Skin epidermis (tissue), 12 donors: ENCODE results near the gene TLL1.

Source experiments
- H3K27ac ChIP-seq, 21 experiments: fragments of 200-600 bp; sonication (generic) in 11 of 21; one replicate each; pipeline ENCODE4 v1.5.0; 2020; ENCODE audit warnings: mild to moderate bottlenecking in 3 of 21, inconsistent platforms in 2 of 21, moderate library complexity in 2 of 21
- H3K4me3 ChIP-seq, 7 experiments: fragments of 200-600 bp; sonication (generic) in 2 of 7; one replicate each; pipeline ENCODE4 v1.5.0; 2020; ENCODE audit warnings: inconsistent platforms in 2 of 7, mild to moderate bottlenecking in 2 of 7, moderate library complexity in 1 of 7

TLL1 gene

DNA sequence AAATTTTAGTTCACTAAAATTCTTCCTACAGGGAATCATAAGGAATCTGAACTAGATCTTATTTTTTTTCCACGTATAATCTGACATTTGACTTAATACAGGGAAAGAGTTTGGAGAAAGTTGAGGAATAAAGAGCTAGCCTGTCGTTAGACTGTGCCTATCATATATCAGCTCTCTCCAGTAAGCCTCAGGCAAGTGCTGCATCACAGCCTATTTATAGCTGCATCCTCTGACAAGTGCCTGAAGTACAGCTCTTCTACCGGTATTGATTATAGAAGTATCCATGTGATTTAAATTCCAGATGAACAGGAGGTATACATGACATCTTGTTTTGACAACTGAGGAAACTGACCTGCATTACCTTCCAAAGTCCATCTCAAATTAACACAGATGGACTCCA, 248.9 kb downstream of the TLL1 start:
- no peak overlapping the region for H3K4me3 ChIP-seq
- H3K27ac ChIP-seq = no peak overlapping the region

DNA sequence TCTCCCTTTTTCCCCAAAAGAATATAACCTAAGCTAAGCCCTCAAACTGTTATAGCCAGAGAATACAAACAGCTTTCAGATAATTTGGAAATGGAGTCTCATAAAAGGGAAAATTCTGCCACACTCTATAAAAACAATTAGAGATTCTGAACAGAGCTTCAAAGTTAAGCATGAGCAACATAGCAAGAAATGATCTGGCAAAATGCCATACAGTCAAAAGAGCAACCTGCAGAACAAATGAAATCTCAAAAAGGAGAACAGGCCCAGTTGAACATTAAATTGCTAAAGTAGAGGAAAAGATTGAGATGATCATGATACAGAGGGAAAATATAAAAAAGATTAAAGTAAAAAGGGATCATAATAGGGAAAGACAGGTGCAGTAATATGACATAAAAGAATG, 250.5 kb downstream of the TLL1 start:
- no peak overlapping the region for H3K4me3 ChIP-seq
- H3K27ac ChIP-seq = no peak overlapping the region

DNA sequence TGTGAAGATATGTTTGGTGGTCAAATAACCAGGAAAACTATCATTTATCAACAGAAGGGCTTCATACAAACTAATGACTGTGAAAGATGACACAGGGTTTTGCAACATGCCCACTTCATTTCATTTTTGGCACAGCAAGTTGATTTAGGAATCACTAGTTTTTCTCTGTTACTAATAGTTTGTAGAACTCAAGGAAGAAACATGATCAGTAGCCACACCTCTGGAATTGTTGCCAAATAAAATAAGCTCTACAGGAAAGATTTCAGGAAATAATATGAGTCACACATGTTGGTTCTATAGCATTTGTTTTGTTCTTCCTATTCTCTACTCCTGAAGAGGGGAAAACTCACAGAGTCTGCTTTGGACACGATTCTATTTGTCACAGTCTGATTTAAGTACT, 255.4 kb downstream of the TLL1 start:
- Histone ChIP-seq H3K27ac (no peak overlapping the region), H3K4me3 (no peak overlapping the region)

DNA sequence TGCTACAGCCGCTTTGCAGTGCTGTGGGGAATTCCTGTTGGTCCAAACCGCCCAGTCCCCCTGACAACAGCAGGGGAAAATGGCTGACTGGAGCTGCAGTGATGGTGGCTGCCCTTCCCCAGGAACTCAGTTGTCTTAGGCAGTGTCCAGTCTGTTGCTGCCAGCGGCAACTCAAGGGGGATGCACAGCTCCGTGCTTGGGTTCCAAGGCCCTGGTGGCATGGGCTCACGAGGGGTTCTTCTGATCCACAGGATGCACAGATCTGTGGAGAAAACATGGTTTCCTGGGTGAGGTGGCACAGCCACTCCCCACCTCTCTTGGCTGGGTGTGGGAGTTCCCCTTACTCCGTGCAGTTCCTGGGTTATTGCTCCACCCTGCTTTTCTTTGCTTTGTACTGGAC, 261.2 kb downstream of the TLL1 start:
- Histone ChIP-seq H3K4me3 (no peak overlapping the region), H3K27ac (no peak overlapping the region)

DNA sequence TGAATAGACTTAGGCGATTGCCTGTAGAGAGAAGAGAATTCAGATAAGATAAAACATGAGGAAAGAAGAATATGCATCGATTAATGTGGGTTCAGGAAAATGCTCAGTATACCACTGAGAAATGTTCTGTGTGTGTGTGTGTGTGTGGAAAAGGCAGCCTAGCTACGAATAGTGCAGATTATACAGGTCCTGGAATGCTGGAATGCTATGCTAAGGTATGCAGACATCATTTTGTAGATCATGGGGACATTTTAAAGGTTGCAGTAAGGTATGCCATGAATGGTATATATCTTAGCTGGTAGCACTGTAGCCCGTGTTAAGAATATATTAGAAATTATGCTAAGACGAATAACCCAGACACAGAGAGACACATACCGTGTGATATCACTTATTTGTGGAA, 267.9 kb downstream of the TLL1 start:
- H3K27ac ChIP-seq = no peak overlapping the region
- H3K4me3 ChIP-seq = no peak overlapping the region

DNA sequence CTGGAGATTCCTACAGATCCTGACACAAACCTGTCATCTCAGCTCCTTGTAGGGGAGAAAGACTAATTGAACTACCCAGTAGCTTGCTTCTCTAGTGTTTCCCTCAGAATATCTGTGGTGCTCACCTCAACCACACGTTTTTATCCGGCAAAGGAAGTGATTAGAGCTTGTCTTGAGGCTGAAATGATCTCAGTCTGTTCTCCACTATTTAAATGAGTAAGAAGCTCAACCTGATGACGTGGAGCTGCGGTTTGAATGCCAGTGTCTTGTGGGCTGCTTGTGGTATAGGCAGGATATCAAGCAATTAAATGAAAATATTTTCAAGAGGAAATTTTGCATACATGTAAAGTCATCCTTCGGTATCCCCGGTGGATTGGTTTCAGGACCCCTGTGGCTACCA, 270.2 kb downstream of the TLL1 start:
- no peak overlapping the region for H3K27ac ChIP-seq

DNA sequence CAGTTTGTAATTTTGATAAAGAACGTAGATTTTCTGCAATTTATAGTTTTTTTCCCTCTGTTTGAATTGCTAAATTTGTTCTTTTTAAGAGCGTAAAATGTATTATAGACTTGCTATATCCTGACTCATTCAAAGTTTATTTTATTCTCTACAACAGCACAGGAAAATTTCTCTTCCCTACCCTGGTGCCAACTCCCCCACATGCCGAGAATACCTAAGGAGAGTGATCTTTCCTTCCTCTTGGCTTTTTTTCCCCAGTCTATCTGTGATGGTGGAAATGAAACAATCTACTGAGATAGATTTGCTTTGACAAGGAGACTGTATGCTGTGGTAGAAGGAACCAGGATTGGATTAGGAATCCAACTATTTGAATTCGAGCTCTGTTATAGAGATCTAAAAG, 271.6 kb downstream of the TLL1 start:
- no peak overlapping the region for H3K4me3 ChIP-seq

More for the DNA sequence above, 270.2 kb downstream of the TLL1 start:
- H3K4me3 ChIP-seq = no peak overlapping the region

DNA sequence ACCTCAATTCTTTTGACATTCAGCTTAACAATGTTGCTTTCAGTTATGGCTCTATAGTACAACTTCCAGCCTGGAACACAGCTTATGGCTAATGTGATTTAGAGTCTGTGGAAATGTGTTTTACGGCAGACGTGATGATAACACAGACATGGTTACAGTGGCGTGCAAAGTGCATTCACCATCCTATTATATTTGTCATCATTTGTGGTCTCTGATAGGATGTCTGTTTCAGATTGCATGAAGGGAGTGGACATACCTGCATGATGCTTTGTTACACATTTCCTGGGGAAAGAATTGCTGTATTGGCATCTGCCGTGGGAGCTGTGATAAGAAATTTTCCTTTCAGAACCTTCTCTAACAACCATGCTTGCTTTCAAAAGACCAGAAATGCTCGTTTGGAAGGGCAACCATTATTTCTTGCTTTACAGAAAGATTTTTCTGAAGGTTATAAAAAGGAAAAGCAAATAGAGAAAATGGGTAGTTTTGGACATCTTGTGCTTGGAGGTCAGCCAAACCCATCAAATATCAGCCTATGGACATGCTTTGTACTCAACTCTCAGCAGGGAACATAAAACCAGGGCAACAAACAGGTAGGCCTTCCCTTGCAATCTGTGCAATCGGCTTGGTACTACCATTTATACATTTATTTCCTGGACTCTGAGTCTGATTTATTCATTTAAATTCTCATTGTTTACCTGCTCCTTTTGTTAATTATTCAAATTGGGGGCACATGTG, 273.9 kb downstream of the TLL1 start:
- no peak overlapping the region for H3K27ac ChIP-seq

More for the DNA sequence above, 271.6 kb downstream of the TLL1 start:
- no peak overlapping the region for H3K27ac ChIP-seq

More for the DNA sequence above, 273.9 kb downstream of the TLL1 start:
- H3K4me3 ChIP-seq = no peak overlapping the region
